ENCODE results near the gene TUFT1.

- TF ChIP-seq CBX3 (IDR thresholded peaks at IDR 0.05; ENCODE audit: borderline replicate concordance in 1 of 2, low read length in 2 of 2) (no peak), TCF15 (CRISPR knock-in tag; IDR thresholded peaks at IDR 0.05) (no peak), GTF2B (IDR thresholded peaks at IDR 0.05; ENCODE audit: extremely low read depth, insufficient read length) (no peak), ELK1 (CRISPR knock-in tag; IDR thresholded peaks at IDR 0.05) (no peak), CTCF (IDR thresholded peaks at IDR 0.05 in 2 of 3, conservative IDR thresholded peaks at IDR 0.05 in 1 of 3; ENCODE audit: insufficient read depth in 2 of 3, low read depth in 1 of 3, low read length in 3 of 3) (no peak), YY1 (IDR thresholded peaks at IDR 0.05; ENCODE audit: borderline replicate concordance in 1 of 3, control insufficient read depth in 1 of 3, extremely low read depth in 1 of 3, insufficient read depth in 3 of 3, insufficient read length in 1 of 3, insufficient replicate concordance in 2 of 3, low read depth in 1 of 3, low read length in 2 of 3) (no peak), ETS2 (tag; IDR thresholded peaks at IDR 0.05; ENCODE audit: borderline replicate concordance, poor library complexity, severe bottlenecking) (no peak), SMARCC2 (IDR thresholded peaks at IDR 0.05; ENCODE audit: low read depth) (no peak)
These were observed 44.2 kb downstream of the TUFT1 start for GRCh38 chr1:151584278-151584677.

Measured in K562 (cell line).